ENCODE data around the gene KIF17. TPM values are rescaled to one million over a fixed set of nuclear protein-coding genes. Genes with fewer than 3 reads are reported as not detected.

The KIF17 gene
- polyA plus RNA-seq, 2 of the 4 experiments (the other 2 are of a cell fraction): 0.78 to 1.0 TPM

GRCh38 chr1:20645414-20645813 lies 72.4 kb downstream of the KIF17 start:
- ChIA-PET CTCF (interaction anchor here (0.6 to 1.5 kb wide), 6 partner anchors 16 to 253 kb away, joined by 3 to 4 read pairs (median 3); partner anchors contain the start of gene DDOST), POLR2A (no interaction called here)
- TF ChIP-seq FOXS1 (CRISPR knock-in tag; IDR thresholded peaks at IDR 0.05): no peak
- no peak for TF ChIP-seq ESRRA (IDR thresholded peaks at IDR 0.05; ENCODE audit: borderline replicate concordance, low read length)
- TF ChIP-seq CBX2 (IDR thresholded peaks at IDR 0.05; ENCODE audit: borderline replicate concordance, low read depth): no peak
- TF ChIP-seq MAZ (IDR thresholded peaks at IDR 0.05; ENCODE audit: borderline replicate concordance, low read depth, low read length): no peak
- TF ChIP-seq E2F6 (IDR thresholded peaks at IDR 0.05; ENCODE audit: borderline replicate concordance, low read depth): no peak
- no peak for TF ChIP-seq TP53 (CRISPR knock-in tag; IDR thresholded peaks at IDR 0.05)
- ATAC-seq (no peak), FAIRE-seq (no peak), DNase-seq (ENCODE audit: low read depth in 1 of 2, low spot score in 1 of 2) (no peak)
- no peaks in the 10 kb centered on the region for H3K9me3 ChIP-seq
- H3K4me1 ChIP-seq: no peaks in the 10 kb centered on the region
- H3K4me3 ChIP-seq: no peak overlapping the region
- no peak overlapping the region for H3K27ac ChIP-seq
- WGBS (ENCODE audit: missing lambda C conversion rate): 95% methylated on average over 14 of the region's 14 CpGs
- no peak overlapping the region for H3K4me2 ChIP-seq

GRCh38 chr1:20644416-20644815 lies 73.4 kb downstream of the KIF17 start:
- H3K4me2 ChIP-seq: no peak overlapping the region
- no peak for TF ChIP-seq SMC3 (IDR thresholded peaks at IDR 0.05)
- TF ChIP-seq CHD2 (IDR thresholded peaks at IDR 0.05; ENCODE audit: low read length, partially characterized antibody): no peak
- TF ChIP-seq ESRRA (IDR thresholded peaks at IDR 0.05; ENCODE audit: borderline replicate concordance, low read length): no peak
- TF ChIP-seq MAFK (IDR thresholded peaks at IDR 0.05; ENCODE audit: partially characterized antibody): no peak
- no peak for TF ChIP-seq ZNF302 (CRISPR knock-in tag; IDR thresholded peaks at IDR 0.05)
- no peak for TF ChIP-seq CHD4 (IDR thresholded peaks at IDR 0.05; ENCODE audit: borderline replicate concordance)
- TF ChIP-seq BCL3 (IDR thresholded peaks at IDR 0.05): no peak
- no peak for TF ChIP-seq ZFP36 (IDR thresholded peaks at IDR 0.05; ENCODE audit: borderline replicate concordance, partially characterized antibody)
- no peak for TF ChIP-seq EHMT2 (IDR thresholded peaks at IDR 0.05; ENCODE audit: low read depth)
- TF ChIP-seq TP53 (CRISPR knock-in tag; IDR thresholded peaks at IDR 0.05): no peak
- no peak for TF ChIP-seq KDM1A (IDR thresholded peaks at IDR 0.05; ENCODE audit: low read depth)
- TF ChIP-seq MAX (IDR thresholded peaks at IDR 0.05): no peak
- TF ChIP-seq E2F6 (IDR thresholded peaks at IDR 0.05; ENCODE audit: borderline replicate concordance, low read depth): no peak
- TF ChIP-seq FOSB (CRISPR knock-in tag; IDR thresholded peaks at IDR 0.05): no peak
- TF ChIP-seq NFE2L2 (conservative IDR thresholded peaks at IDR 0.05; ENCODE audit: low read length): no peak
- no peak for TF ChIP-seq BHLHE40 (IDR thresholded peaks at IDR 0.05; ENCODE audit: low read depth, low read length)
- no peak for TF ChIP-seq HEYL (CRISPR knock-in tag; IDR thresholded peaks at IDR 0.05)
- WGBS (ENCODE audit: missing lambda C conversion rate): 89% methylated on average over 6 of the region's 13 CpGs
- ATAC-seq: no peak
- H3K4me1 ChIP-seq: no peaks in the 10 kb centered on the region
- no peak overlapping the region for H3K27ac ChIP-seq
- no peaks in the 10 kb centered on the region for H3K9me3 ChIP-seq
- DNase-seq (ENCODE audit: low read depth in 1 of 2, low spot score in 1 of 2): no peak
- FAIRE-seq: no peak
- CTCF ChIA-PET: no interaction called here
- POLR2A ChIA-PET: no interaction called here
- no peak overlapping the region for H3K4me3 ChIP-seq

- 70% methylated on average over 4 of the region's 6 CpGs for WGBS (ENCODE audit: missing lambda C conversion rate)
- ATAC-seq (no peak), DNase-seq (ENCODE audit: low read depth in 1 of 2, low spot score in 1 of 2) (no peak), FAIRE-seq (no peak)
- TF ChIP-seq PHF8 (IDR thresholded peaks at IDR 0.05; ENCODE audit: borderline replicate concordance, low read depth) (no peak), CBX8 (IDR thresholded peaks at IDR 0.05) (no peak), E2F6 (IDR thresholded peaks at IDR 0.05; ENCODE audit: borderline replicate concordance, low read depth) (no peak), EHF (CRISPR knock-in tag; IDR thresholded peaks at IDR 0.05) (no peak), JUN (IDR thresholded peaks at IDR 0.05) (no peak), BCL3 (IDR thresholded peaks at IDR 0.05) (no peak), EP300 (IDR thresholded peaks at IDR 0.05) (no peak), CBX2 (IDR thresholded peaks at IDR 0.05; ENCODE audit: borderline replicate concordance, low read depth) (no peak), PBX3 (IDR thresholded peaks at IDR 0.05) (no peak), HOXB13 (CRISPR knock-in tag; IDR thresholded peaks at IDR 0.05; ENCODE audit: low read depth) (no peak), ZNF302 (CRISPR knock-in tag; IDR thresholded peaks at IDR 0.05) (no peak)
- Histone ChIP-seq H3K27ac (no peak overlapping the region), H3K9me3 (no peaks in the 10 kb centered on the region), H3K4me3 (no peak overlapping the region), H3K4me1 (no peaks in the 10 kb centered on the region), H3K4me2 (no peak overlapping the region)
- ChIA-PET POLR2A (no interaction called here), CTCF (interaction anchor here (0.6 to 8.6 kb wide), 5 partner anchors 9 to 598 kb away, joined by 3 to 101 read pairs (median 6); no protein-coding TSS in a partner anchor)
Observed at GRCh38 chr1:20643080-20643479, 74.7 kb downstream of the KIF17 start.
